GM12891 (cell line): ENCODE data around the gene APOC3.

Experiments used
- DNase-seq: peaks from one replicate; pipeline ENCODE4 v3.0.0; 2011; ENCODE audit warnings: low spot score; ENCODE audit not compliant: insufficient read length
- FAIRE-seq: peaks from 2 replicates; lab custom pipeline; 2011; peaks lifted over from hg19 to GRCh38; lab: Jason Lieb, UNC
- PAX5 ChIP-seq: IDR thresholded peaks from 2 replicates; pipeline ENCODE4 v1.6.1; 2011; ENCODE audit warnings: low read length, moderate library complexity, mild to moderate bottlenecking; ENCODE audit not compliant: insufficient read depth, severe bottlenecking
- POLR2A ChIP-seq: IDR thresholded peaks from 2 replicates; pipeline ENCODE4 v1.6.1; 2011; ENCODE audit warnings: low read depth, low read length, control low read depth
- POLR2AphosphoS5 ChIP-seq: IDR thresholded peaks from 2 replicates; pipeline ENCODE4 v1.6.1; 2011; ENCODE audit warnings: low read depth, low read length, control low read depth
- POU2F2 ChIP-seq: IDR thresholded peaks from 2 replicates; pipeline ENCODE4 v1.6.1; 2011; ENCODE audit warnings: low read depth, mild to moderate bottlenecking, control low read depth, low read length, moderate library complexity
- SPI1 ChIP-seq: IDR thresholded peaks from 2 replicates; pipeline ENCODE4 v1.6.1; 2011; ENCODE audit warnings: low read depth, low read length, control low read depth
- TAF1 ChIP-seq: IDR thresholded peaks from 2 replicates; pipeline ENCODE4 v1.6.1; 2011; ENCODE audit warnings: low read depth, low read length, control low read depth

The APOC3 gene

DNA sequence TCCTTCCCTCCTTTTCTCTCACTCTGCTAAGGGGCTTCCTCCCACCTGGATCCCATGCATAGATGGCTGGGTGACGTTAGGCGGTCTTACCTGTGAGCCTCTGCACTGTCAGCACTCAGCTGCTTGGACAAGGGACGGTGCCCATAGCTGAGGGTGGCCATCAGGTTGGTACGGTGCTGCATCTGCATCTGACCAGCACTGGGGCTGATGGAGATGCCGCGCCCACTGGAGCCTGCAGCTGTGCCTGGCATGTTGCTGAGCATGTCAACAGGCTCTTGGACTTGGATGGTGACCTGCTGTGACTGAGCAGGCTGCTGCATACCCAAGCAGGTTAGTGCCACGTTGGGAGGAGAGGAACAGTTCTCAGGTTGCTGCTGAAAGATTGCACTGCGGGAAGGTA lies 29.5 kb downstream of the APOC3 start:
- no peak for TF ChIP-seq POLR2A
- TF ChIP-seq POU2F2: no peak
- TF ChIP-seq POLR2AphosphoS5: no peak
- no peak for TF ChIP-seq SPI1
- TF ChIP-seq TAF1: no peak
- TF ChIP-seq PAX5: no peak
- FAIRE-seq (no peak), DNase-seq (no peak)

DNA sequence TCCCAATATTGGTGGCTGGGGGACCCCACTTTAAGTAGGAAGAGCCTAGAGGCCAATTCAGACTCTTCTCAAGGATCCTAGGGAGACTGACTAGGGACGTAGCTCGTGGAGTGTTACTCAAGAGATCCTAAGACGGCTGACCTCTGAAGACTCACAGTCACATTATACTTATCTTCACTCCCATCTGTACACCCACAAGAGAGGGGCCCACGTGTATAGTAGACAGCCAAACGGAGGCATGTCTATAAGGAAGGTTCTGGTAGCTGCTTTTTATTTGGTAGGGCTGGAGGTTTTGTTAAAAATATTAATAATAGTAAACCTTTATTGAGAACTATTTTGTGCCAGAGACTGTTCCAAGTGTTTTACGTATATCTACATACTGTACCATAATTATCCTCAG lies 30.6 kb downstream of the APOC3 start:
- DNase-seq (no peak), FAIRE-seq (no peak)
- TF ChIP-seq POLR2AphosphoS5 (no peak), POLR2A (no peak), POU2F2 (no peak), TAF1 (no peak), PAX5 (no peak), SPI1 (no peak)

DNA sequence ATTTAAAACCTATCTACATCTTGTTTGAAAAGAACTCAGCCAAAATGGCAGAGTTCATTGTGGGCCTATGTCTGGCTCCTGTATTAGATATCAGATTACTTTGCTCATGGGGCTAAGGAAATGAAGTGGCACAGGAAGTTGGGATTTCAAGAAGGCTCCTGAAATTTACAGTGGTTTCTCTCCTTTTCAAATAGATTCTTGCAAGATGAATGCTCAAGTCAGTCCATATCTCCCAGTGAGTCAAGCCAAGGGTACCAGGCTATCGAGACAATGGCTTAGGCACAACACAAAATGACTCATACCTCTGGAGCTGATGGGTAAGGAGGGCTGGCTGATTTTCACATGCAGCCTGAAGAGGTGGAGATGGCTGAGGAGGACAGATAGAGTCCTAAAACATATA lies 31.8 kb downstream of the APOC3 start:
- no peak for DNase-seq
- FAIRE-seq: no peak
- TF ChIP-seq POLR2AphosphoS5 (no peak), POU2F2 (no peak), SPI1 (no peak), POLR2A (no peak), PAX5 (no peak), TAF1 (no peak)

DNA sequence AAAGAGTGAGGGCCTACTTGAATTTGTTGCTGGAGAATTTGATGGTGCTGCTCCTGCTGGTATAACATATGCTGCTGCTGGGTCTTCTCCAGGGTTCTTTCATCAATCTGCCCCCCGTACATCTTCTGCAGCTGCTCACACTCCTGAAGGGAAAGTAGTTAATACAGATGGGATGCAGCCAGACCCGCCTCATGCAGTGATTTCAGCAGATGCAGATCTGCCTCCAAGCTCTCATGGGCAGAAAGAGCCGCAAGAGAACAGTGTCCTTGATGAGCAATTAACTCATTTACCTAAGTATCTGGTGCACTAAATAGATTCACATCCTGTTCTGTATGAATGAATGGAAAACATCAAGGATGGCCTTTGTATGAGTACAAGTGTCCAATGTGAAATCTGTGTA lies 32.5 kb downstream of the APOC3 start:
- no peak for FAIRE-seq

DNA sequence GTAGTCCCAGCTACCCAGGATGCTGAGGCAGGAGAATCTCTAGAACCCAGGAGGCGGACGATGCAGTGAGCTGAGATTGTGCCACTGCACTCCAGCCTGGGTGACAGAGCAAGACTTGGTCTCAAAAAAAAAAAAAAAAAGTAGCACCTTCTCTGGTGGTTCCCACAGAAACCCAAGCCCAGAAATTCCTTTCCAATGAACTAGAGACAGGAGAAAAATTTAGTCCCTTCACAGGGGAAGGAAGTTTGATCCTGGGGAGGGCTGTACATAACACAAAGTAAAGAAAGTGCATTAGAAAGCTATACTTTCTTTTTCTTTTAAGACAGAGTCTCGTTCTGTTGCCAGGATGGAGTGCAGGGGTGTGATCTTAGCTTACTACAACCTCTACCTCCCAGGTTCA lies 33.2 kb downstream of the APOC3 start:
- no peak for FAIRE-seq
- no peak for DNase-seq
- no peak for TF ChIP-seq POLR2A
- TF ChIP-seq POU2F2: no peak
- no peak for TF ChIP-seq TAF1
- TF ChIP-seq SPI1: no peak
- TF ChIP-seq PAX5: no peak
- TF ChIP-seq POLR2AphosphoS5: no peak

More for the DNA sequence above, 32.5 kb downstream of the APOC3 start:
- TF ChIP-seq POLR2AphosphoS5: no peak
- no peak for TF ChIP-seq SPI1
- no peak for TF ChIP-seq PAX5
- no peak for TF ChIP-seq POU2F2
- TF ChIP-seq TAF1: no peak
- TF ChIP-seq POLR2A: no peak
- DNase-seq: no peak

DNA sequence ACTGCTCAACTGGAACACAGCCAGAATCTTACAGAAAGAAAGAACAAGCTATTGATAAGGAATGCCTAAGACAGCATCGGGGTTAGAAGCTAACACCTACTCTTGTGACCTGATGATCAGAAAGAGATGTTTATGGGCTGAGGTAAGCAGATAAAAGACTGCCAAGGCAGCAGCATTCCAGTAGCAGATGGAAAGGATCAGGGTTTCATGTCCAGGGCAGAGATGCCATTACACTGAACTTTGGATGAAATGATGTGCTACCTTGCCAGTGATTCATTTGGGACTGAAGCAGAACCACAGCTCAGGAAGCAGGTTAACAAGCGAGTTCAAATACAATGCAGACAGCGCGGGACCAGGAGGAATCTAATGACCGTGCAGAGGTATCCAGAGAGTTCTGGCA lies 34.8 kb downstream of the APOC3 start:
- DNase-seq (no peak), FAIRE-seq (no peak)
- TF ChIP-seq POLR2A (no peak), POU2F2 (no peak)

DNA sequence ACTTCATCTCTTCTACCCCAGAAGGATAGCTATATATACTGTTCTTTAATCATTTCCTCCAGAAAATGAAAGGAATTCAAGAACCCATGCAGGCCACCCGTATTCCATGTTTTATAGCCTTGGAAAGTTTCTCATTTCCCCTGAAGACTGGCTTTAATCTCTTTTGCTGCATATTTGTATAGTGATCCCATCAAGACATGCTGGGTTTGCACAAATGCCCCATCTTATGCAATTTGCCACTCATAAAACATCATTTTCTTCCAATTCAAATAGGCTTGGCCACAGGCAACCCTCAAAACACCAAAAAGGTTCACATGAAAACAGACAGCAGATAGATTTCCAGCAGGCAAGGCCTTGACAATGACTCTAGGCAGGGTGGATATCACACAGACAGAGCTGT lies 36.0 kb downstream of the APOC3 start:
- no peak for DNase-seq
- TF ChIP-seq POLR2A: no peak
- FAIRE-seq: no peak

DNA sequence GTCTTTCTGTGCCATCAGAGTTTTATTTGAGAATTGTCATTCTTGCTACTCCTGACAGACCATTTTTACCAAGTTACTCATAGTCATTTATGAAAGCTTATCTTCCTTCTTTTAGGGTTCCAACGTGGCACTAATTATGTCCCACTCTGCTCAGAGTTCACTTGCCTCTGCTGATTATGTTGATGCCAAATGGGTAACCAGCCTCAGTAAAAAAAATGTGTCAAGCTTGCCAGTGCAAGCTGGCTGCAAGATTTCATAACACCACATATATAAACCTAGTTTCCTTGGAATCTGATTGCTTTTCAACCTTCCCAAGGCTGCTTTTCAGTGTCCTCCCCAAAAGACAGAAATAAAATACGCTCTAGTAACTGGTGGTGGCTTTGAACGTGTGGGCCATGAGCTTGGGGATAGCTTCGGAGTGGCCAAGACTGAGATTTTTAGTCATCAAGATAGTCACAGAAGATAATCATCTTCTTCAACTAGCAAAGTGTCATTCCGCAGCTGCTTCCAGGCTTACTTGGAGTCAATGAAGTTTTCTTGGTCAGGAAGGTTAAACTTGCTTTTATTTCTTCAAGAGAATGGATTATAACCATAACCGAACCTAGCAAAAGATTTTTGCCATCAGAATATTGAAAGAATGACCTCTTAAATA lies 37.2 kb downstream of the APOC3 start:
- no peak for FAIRE-seq

DNA sequence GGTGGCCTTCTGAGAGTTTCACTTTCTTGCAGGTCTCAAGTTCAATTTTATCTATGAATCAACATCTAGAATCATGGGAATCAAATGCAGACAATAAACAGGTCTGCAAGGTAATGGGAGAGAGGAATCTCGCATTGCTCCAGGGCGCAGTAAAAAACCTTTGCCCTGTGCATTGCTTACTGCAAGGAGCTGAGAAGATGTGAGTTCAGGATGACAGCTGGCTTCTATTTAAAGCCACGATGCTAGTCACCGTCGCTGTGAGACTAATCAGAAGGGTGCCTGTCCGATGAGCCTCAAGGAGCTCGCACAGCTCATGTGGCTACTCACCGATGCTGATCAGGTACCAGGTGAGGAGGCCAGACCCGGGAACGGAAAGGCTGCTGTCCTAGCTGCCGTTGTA lies 37.9 kb downstream of the APOC3 start:
- DNase-seq (no peak), FAIRE-seq (no peak)
- no peak for TF ChIP-seq SPI1
- no peak for TF ChIP-seq POU2F2
- no peak for TF ChIP-seq TAF1
- TF ChIP-seq POLR2A: no peak
- no peak for TF ChIP-seq PAX5
- no peak for TF ChIP-seq POLR2AphosphoS5

More for the DNA sequence above, 37.2 kb downstream of the APOC3 start:
- DNase-seq: no peak
- TF ChIP-seq PAX5 (no peak), SPI1 (no peak), POLR2AphosphoS5 (no peak), POU2F2 (no peak), TAF1 (no peak), POLR2A (no peak)

DNA sequence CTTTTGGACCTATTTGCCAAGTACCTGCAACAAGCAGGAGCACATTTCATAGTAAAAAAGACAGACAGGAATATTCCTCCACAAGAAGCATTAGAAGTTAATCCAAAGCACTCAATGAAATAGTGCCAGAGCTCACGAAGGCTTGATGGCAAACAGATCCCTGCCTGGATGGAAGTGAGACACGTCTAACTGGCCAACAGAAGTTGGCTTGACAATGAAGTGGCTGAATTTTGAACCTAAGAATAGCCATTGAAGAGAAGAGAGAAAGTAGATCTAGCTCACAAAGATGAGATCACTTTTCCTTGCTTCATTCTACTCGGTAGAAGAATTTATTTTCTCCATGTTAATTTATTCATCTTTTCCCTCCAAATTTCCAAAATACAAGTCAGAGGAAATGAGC lies 38.4 kb downstream of the APOC3 start:
- TF ChIP-seq PAX5 (no peak), SPI1 (no peak), POLR2A (no peak), POLR2AphosphoS5 (no peak), TAF1 (no peak), POU2F2 (no peak)
- FAIRE-seq: no peak
- DNase-seq: no peak

DNA sequence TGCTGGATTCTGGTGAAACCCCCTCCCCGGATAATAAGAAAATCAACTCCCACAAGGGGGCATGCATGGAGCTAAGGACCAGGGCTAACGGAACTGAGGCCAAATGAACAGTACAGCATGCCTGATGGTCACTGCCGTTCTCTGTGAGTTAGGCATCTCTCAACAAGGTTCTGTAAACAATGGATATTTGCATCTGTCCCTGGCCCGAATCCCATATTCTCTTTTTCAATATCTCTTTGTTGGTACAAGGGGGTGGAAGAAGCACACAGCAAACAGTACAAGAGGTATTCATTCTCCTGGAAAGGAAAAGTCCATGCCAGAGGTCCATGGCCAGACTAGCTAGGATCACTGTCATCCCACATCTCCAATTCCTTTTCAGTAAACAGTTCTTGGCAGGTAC lies 39.9 kb downstream of the APOC3 start:
- DNase-seq (no peak), FAIRE-seq (no peak)
- no peak for TF ChIP-seq SPI1
- TF ChIP-seq TAF1: no peak
- no peak for TF ChIP-seq POLR2AphosphoS5
- TF ChIP-seq POU2F2: no peak
- TF ChIP-seq PAX5: no peak
- TF ChIP-seq POLR2A: no peak
